Measurements from ENCODE around the gene DNMBP. TPM values are rescaled to one million over a fixed set of nuclear protein-coding genes. Genes with fewer than 3 reads are reported as not detected.

The DNMBP gene
- total and polyA plus RNA-seq, 2 experiments from 2014 or later: 12.4 to 18.5 TPM

DNA sequence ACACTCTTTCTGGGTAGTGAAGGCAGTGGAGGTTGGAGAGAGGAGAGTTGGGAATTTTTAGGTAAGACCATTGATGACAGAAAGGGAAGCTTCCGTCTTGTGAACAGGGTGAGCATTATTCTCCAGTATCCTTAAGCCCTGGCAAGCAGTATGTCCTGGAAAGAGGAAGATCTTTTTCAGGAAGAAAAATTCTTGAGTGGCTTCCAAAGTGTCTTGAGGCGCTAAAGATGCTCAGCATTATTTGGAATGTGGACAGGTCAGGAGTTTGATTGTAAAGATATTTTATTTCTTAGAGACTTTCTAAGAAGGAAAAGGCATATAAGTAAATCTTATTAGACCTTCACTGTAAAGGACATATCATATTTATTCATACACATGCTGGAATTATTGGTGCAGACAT, 173.0 kb downstream of the DNMBP start:
- TF ChIP-seq EZH2phosphoT487 (IDR thresholded peaks at IDR 0.05; ENCODE audit: insufficient read depth, low read depth) (no peak), EZH2 (IDR thresholded peaks at IDR 0.05; ENCODE audit: insufficient read depth, poor library complexity, severe bottlenecking) (no peak)
- H3K36me3 ChIP-seq (ENCODE audit: low read depth): no peaks in the 10 kb centered on the region
- WGBS, 2 experiments (ENCODE audit: low coverage in 1 of 2, low lambda C conversion rate in 2 of 2, missing lambda C conversion rate in 2 of 2): 94 to 98% methylated on average over 2 of the region's 2 CpGs
- H3K79me2 ChIP-seq (ENCODE audit: insufficient read depth): no peaks in the 10 kb centered on the region
- in situ Hi-C loops (cut with MboI): no loop called here
- no peaks in the 10 kb centered on the region for H4K20me1 ChIP-seq (ENCODE audit: insufficient read depth)
- no peak overlapping the region for H3K4me2 ChIP-seq (ENCODE audit: unreplicated experiment)
- no peak for DNase-seq
- no peak overlapping the region for H3K4me3 ChIP-seq
- H3K27me3 ChIP-seq (replicated peaks; ENCODE audit: insufficient read depth): no peaks in the 10 kb centered on the region
- no peaks in the 10 kb centered on the region for H3K9me3 ChIP-seq (ENCODE audit: low read depth)
- peaks cover 17% of the 10 kb centered on the region for H3F3A ChIP-seq (ENCODE audit: insufficient read depth)
- no peaks in the 10 kb centered on the region for H3K9me2 ChIP-seq (ENCODE audit: insufficient read depth)
- no peak overlapping the region for H3K27ac ChIP-seq
- no peak overlapping the region for H3K9ac ChIP-seq
- H2AFZ ChIP-seq: no peak overlapping the region
- H3K4me1 ChIP-seq (ENCODE audit: insufficient read depth): peaks cover 23% of the 10 kb centered on the region

DNA sequence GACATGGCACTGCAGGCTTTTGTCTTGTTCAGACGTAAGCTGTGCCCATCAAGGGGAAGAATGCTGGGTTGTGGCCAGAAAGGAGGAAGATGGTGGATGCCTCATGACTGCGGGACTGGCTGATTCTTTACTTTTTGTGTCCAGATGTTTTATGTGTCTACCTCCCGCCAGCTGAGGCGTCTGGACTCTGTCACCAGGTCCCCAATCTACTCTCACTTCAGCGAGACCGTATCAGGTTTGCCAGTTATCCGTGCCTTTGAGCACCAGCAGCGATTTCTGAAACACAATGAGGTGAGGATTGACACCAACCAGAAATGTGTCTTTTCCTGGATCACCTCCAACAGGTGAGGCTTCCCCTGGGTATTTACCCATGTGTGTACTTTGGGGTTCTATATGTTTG, 173.8 kb downstream of the DNMBP start:
- no peak overlapping the region for H3K27ac ChIP-seq
- no peaks in the 10 kb centered on the region for H4K20me1 ChIP-seq (ENCODE audit: insufficient read depth)
- H2AFZ ChIP-seq: no peak overlapping the region
- no peaks in the 10 kb centered on the region for H3K27me3 ChIP-seq (replicated peaks; ENCODE audit: insufficient read depth)
- no peak overlapping the region for H3K9ac ChIP-seq
- TF ChIP-seq EZH2 (IDR thresholded peaks at IDR 0.05; ENCODE audit: insufficient read depth, poor library complexity, severe bottlenecking) (no peak), EZH2phosphoT487 (IDR thresholded peaks at IDR 0.05; ENCODE audit: insufficient read depth, low read depth) (no peak)
- no peaks in the 10 kb centered on the region for H3K36me3 ChIP-seq (ENCODE audit: low read depth)
- peaks cover 23% of the 10 kb centered on the region for H3K4me1 ChIP-seq (ENCODE audit: insufficient read depth)
- H3K9me3 ChIP-seq (ENCODE audit: low read depth): no peaks in the 10 kb centered on the region
- in situ Hi-C loops (cut with MboI): no loop called here
- peaks cover 17% of the 10 kb centered on the region for H3F3A ChIP-seq (ENCODE audit: insufficient read depth)
- no peak overlapping the region for H3K4me3 ChIP-seq
- 67 to 70% methylated on average over 8 of the region's 8 CpGs for WGBS, 2 experiments (ENCODE audit: low coverage in 1 of 2, low lambda C conversion rate in 2 of 2, missing lambda C conversion rate in 2 of 2)
- H3K79me2 ChIP-seq (ENCODE audit: insufficient read depth): no peaks in the 10 kb centered on the region
- DNase-seq: no peak
- H3K9me2 ChIP-seq (ENCODE audit: insufficient read depth): no peaks in the 10 kb centered on the region
- no peak overlapping the region for H3K4me2 ChIP-seq (ENCODE audit: unreplicated experiment)

DNA sequence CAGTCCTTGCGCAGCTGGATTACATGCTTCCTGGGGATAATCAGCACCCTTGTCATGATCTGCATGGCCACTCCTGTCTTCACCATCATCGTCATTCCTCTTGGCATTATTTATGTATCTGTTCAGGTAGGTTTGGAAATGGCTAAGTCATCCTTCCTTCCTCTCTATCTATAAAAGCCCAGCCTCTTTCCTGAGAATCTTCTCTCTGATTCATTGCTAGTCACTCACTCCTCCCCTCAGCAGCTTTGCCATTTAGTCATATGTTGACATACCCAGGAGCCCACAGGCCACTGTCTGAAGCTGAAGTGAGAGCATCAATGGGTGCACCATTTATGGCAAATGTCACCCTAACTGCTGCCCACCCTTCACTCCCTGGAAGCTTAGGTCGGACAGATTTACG, 175.3 kb downstream of the DNMBP start:
- H3K4me2 ChIP-seq (ENCODE audit: unreplicated experiment): peak overlapping the region; percentile 1
- no peaks in the 10 kb centered on the region for H3K9me2 ChIP-seq (ENCODE audit: insufficient read depth)
- peaks cover 23% of the 10 kb centered on the region for H3K4me1 ChIP-seq (ENCODE audit: insufficient read depth)
- H3K79me2 ChIP-seq (ENCODE audit: insufficient read depth): no peaks in the 10 kb centered on the region
- no peaks in the 10 kb centered on the region for H3K27me3 ChIP-seq (replicated peaks; ENCODE audit: insufficient read depth)
- H3F3A ChIP-seq (ENCODE audit: insufficient read depth): peaks cover 17% of the 10 kb centered on the region
- peak; percentile 94 for DNase-seq
- no peak for TF ChIP-seq EZH2phosphoT487 (IDR thresholded peaks at IDR 0.05; ENCODE audit: insufficient read depth, low read depth)
- no peak for TF ChIP-seq EZH2 (IDR thresholded peaks at IDR 0.05; ENCODE audit: insufficient read depth, poor library complexity, severe bottlenecking)
- H3K36me3 ChIP-seq (ENCODE audit: low read depth): no peaks in the 10 kb centered on the region
- H2AFZ ChIP-seq: peak overlapping the region; percentile 64
- no peak overlapping the region for H3K4me3 ChIP-seq
- in situ Hi-C loops (cut with MboI): no loop called here
- H3K9me3 ChIP-seq (ENCODE audit: low read depth): no peaks in the 10 kb centered on the region
- WGBS, 2 experiments (ENCODE audit: low coverage in 1 of 2, low lambda C conversion rate in 2 of 2, missing lambda C conversion rate in 2 of 2): 39% methylated on average over 4 of the region's 4 CpGs
- H3K9ac ChIP-seq: no peak overlapping the region
- H4K20me1 ChIP-seq (ENCODE audit: insufficient read depth): no peaks in the 10 kb centered on the region
- peak overlapping the region; percentile 75 for H3K27ac ChIP-seq

DNA sequence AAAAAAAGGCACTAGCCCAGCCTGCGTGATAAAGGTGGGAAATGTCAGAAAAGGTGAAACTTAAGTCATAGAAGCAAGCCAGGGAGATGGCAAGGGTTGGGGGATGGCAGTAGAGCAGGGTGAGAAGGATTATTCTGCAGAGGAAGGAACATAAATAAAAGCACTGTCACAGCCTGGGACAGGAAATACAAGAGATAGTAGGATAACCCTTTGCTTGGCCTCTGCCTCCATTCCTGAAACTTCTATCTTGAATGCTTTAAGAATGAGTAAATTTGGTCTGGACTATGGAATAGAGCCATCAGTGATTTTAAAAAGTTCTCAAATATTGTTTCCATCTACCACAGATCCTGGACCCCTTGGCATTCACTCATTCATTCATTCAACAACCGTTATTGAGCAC, 177.3 kb downstream of the DNMBP start:
- Histone ChIP-seq H3K4me2 (ENCODE audit: unreplicated experiment) (no peak overlapping the region), H3K4me1 (ENCODE audit: insufficient read depth) (peaks cover 28% of the 10 kb centered on the region), H3K9me3 (ENCODE audit: low read depth) (no peaks in the 10 kb centered on the region), H3K79me2 (ENCODE audit: insufficient read depth) (no peaks in the 10 kb centered on the region), H3K4me3 (no peak overlapping the region), H3F3A (ENCODE audit: insufficient read depth) (peaks cover 22% of the 10 kb centered on the region), H3K9ac (no peak overlapping the region), H2AFZ (no peak overlapping the region), H3K27me3 (replicated peaks; ENCODE audit: insufficient read depth) (no peaks in the 10 kb centered on the region), H4K20me1 (ENCODE audit: insufficient read depth) (no peaks in the 10 kb centered on the region), H3K36me3 (ENCODE audit: low read depth) (no peaks in the 10 kb centered on the region), H3K9me2 (ENCODE audit: insufficient read depth) (no peaks in the 10 kb centered on the region), H3K27ac (no peak overlapping the region)
- 74 to 80% methylated on average over 2 of the region's 2 CpGs for WGBS, 2 experiments (ENCODE audit: low coverage in 1 of 2, low lambda C conversion rate in 2 of 2, missing lambda C conversion rate in 2 of 2)
- TF ChIP-seq EZH2 (IDR thresholded peaks at IDR 0.05; ENCODE audit: insufficient read depth, poor library complexity, severe bottlenecking) (no peak), EZH2phosphoT487 (IDR thresholded peaks at IDR 0.05; ENCODE audit: insufficient read depth, low read depth) (no peak)
- in situ Hi-C loops (cut with MboI): no loop called here
- DNase-seq: no peak

DNA sequence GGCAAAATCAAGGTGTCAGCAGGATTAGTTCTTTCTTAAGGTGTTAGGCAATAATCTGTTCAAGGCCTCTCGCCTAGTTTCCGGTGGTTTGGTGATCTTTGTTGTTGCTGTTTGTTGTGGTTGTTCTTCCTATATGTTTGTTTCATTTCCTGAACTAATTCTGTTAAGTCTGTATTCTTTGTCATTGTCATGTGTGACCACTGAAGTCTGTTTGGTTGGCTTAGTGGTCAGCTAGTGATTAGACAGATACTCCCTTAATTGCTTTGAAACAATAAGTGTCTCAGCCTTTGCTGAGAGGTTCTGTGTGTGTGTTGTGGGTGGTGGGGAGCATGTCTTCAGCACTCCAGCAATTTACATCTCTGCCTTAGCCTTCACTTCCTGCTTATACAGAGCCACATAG, 181.3 kb downstream of the DNMBP start:
- H3K9me3 ChIP-seq (ENCODE audit: low read depth): no peaks in the 10 kb centered on the region
- H3K27me3 ChIP-seq (replicated peaks; ENCODE audit: insufficient read depth): no peaks in the 10 kb centered on the region
- no peak overlapping the region for H3K4me2 ChIP-seq (ENCODE audit: unreplicated experiment)
- in situ Hi-C loops (cut with MboI): no loop called here
- no peak for DNase-seq
- H3K9me2 ChIP-seq (ENCODE audit: insufficient read depth): no peaks in the 10 kb centered on the region
- H3K4me3 ChIP-seq: no peak overlapping the region
- no peaks in the 10 kb centered on the region for H4K20me1 ChIP-seq (ENCODE audit: insufficient read depth)
- H2AFZ ChIP-seq: no peak overlapping the region
- H3K9ac ChIP-seq: no peak overlapping the region
- H3F3A ChIP-seq (ENCODE audit: insufficient read depth): peaks cover 8% of the 10 kb centered on the region
- TF ChIP-seq EZH2phosphoT487 (IDR thresholded peaks at IDR 0.05; ENCODE audit: insufficient read depth, low read depth) (no peak), EZH2 (IDR thresholded peaks at IDR 0.05; ENCODE audit: insufficient read depth, poor library complexity, severe bottlenecking) (no peak)
- peaks cover 19% of the 10 kb centered on the region for H3K4me1 ChIP-seq (ENCODE audit: insufficient read depth)
- H3K27ac ChIP-seq: no peak overlapping the region
- H3K36me3 ChIP-seq (ENCODE audit: low read depth): no peaks in the 10 kb centered on the region
- H3K79me2 ChIP-seq (ENCODE audit: insufficient read depth): no peaks in the 10 kb centered on the region
- 78 to 88% methylated on average over 2 of the region's 2 CpGs for WGBS, 2 experiments (ENCODE audit: low coverage in 1 of 2, low lambda C conversion rate in 2 of 2, missing lambda C conversion rate in 2 of 2)
